Cardiac fibroblast (primary cell): ENCODE data around the gene NKX1-2.
"Not testable (repeated sequence)": the region's sequence is repeated elsewhere in the genome, so short reads cannot be mapped to it uniquely, and the experiment has no call there.

ENCODE experiments used
- DNase-seq, 2 donors: peaks; one replicate each; pipeline versions ENCODE4 v3.0.0 to v3.0.0-alpha.2; 2010; ENCODE audit warnings: low read depth in 2 of 2
- H3K4me3 ChIP-seq, 2 donors: replicated peaks in 1 of 2; 1 replicate in 1 of 2; 2 replicates in 1 of 2; pipeline ENCODE4 v1.5.1; 2011; ENCODE audit warnings: low read depth in 2 of 2, low read length in 2 of 2, mild to moderate bottlenecking in 2 of 2, moderate library complexity in 1 of 2
- TF ChIP-seq, protein P1 (sequence below): IDR thresholded peaks from one replicate; pipeline ENCODE4 v1.5.1; 2011; ENCODE audit warnings: low read depth, mild to moderate bottlenecking, low read length, inconsistent platforms

The NKX1-2 gene

DNA sequence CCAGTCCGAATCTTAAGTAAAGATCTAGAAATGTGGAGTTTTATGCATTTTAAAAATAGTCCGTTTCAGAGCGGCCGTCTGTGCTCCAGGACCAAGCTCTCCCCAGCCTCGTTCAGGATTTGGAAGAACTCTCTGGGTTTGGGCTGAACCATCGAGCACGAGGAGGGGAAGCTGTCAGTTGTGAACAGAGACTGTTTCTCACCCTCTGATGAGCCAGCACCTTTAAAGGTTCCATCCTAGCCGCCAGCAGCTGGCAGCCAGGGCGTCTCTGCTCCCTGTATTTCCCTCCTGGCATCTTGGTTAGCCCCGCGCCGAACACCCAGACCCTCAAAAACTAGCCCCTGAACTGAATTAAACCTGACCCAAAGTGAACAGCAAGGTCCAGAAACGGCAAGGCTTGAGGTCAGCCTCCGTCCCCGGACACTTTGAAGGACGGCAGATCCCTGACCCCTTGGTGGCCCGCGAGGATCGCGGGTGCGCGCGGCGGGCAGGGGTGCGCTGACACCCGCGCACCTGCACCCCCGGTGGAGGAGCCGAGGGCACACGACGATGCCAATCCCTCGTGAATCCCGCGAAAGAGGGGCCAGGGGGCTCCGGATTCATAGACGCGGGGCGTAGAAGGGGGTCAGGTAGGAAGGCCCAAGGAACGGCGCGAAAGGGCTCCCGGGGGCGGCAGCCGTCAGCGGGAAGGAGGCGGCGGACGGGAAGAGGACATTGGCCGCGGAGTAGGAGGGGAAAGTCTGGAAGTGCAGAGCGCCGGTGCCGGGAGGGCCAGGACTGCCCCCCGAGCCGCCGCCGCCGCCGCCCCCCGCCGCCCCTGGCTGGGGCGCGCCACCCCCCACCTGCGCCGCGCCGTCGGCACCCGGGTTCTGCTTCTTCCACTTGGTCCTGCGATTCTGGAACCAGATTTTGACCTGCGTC lies 2.7 kb downstream of the NKX1-2 start:
- TF ChIP-seq, protein P1, sequence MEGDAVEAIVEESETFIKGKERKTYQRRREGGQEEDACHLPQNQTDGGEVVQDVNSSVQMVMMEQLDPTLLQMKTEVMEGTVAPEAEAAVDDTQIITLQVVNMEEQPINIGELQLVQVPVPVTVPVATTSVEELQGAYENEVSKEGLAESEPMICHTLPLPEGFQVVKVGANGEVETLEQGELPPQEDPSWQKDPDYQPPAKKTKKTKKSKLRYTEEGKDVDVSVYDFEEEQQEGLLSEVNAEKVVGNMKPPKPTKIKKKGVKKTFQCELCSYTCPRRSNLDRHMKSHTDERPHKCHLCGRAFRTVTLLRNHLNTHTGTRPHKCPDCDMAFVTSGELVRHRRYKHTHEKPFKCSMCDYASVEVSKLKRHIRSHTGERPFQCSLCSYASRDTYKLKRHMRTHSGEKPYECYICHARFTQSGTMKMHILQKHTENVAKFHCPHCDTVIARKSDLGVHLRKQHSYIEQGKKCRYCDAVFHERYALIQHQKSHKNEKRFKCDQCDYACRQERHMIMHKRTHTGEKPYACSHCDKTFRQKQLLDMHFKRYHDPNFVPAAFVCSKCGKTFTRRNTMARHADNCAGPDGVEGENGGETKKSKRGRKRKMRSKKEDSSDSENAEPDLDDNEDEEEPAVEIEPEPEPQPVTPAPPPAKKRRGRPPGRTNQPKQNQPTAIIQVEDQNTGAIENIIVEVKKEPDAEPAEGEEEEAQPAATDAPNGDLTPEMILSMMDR: no peak
- no peak overlapping the region for H3K4me3 ChIP-seq
- no peak for DNase-seq

DNA sequence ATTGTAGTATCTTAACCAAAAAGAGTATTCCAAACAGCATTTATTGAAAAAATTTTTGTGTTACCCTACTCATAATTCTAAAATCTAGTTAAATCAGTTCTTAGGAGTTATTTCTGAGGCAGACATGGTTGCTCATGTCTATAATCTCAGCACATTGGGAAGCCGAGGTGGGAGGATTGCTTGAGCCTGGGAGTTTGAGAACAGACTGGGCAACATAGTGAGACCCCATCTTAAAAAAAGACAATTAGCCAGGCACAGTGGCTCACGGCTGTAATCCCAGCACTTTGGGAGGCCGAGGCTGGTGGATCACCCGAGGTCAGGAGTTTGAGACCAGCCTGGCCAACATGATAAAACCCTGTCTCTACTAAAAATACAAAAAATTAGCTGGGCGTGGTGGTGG lies 8.1 kb downstream of the NKX1-2 start:
- not testable (repeated sequence) for H3K4me3 ChIP-seq, DNase-seq

DNA sequence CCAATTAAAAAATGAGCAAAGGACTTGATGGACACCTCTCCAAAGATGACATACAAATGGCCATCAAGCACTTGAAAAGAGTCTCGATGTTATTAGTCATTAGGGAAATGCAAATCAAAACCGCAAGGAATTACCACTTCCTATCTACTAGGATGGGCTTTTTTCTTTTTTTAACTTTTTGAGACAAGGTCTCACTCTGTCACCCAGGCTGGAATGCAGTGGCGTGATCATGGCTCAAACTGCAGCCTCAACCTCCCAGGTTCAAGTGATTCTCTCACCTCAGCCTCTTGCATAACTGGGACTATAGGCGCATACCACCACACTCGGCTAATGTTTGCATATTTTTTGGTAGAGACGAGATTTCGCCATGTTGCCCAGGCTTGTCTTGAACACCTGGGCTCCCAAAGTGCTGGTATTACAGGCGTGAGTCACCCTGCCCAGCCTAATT lies 13.6 kb downstream of the NKX1-2 start:
- no peak for DNase-seq
- TF ChIP-seq, protein P1: no peak
- H3K4me3 ChIP-seq: no peak overlapping the region

DNA sequence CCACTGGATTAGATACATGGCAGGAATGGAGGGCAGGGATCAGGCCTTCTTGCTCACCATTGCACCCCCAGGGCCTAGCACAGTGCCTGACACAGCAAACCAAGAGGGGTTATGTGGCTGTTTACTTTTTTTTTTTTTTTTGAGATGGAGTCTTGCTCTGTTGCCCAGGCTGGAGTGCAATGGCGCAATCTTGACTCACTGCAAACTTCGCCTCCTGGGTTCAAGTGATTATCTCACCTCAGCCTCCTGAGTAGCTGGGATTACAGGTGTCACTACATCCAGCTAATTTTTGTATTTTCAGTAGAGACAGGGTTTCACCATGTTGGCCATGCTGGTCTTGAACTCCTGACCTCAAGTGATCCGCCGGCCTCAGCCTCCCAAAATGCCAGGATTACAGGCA lies 14.2 kb downstream of the NKX1-2 start:
- DNase-seq, H3K4me3 ChIP-seq: not testable (repeated sequence)

DNA sequence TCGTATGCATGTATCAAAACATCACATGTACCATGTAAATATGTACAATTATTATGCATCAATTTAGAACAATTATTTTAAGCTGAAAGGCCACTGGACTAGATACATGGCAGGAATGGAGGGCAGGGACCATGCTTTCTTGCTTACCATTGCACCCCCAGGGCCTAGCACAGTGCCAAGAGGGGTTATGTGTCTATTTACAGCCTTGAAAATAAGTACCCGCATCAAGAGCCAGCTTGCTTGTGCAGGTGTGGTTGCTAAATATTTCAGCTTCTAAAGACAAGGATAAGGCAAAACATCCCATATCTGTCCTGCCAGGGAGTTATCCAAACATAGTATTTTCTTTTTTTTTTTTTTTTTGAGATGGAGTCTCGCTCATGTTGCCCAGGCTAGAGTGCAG lies 16.4 kb downstream of the NKX1-2 start:
- no peak overlapping the region for H3K4me3 ChIP-seq
- DNase-seq: no peak
- TF ChIP-seq, protein P1: no peak

DNA sequence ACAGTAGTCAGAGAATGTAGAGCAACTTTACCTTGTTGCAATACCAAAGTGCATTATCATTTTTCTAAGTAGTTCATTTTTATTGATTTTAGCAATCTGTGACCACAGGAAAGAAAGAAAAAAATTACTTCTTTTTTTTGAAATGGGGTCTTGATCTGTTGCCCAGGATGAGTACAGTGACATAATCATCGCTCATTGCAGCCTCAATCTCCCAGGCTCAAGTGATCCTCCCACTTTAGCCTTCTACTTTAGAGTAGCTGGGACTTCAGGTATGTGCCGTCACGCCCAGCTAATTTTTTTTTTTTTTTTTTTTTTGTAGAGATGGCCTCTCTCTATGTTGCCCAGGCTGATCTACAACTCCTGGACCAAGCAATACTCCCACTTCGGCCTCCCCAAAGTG lies 19.8 kb downstream of the NKX1-2 start:
- H3K4me3 ChIP-seq: no peak overlapping the region
- DNase-seq: no peak
- TF ChIP-seq, protein P1: no peak

DNA sequence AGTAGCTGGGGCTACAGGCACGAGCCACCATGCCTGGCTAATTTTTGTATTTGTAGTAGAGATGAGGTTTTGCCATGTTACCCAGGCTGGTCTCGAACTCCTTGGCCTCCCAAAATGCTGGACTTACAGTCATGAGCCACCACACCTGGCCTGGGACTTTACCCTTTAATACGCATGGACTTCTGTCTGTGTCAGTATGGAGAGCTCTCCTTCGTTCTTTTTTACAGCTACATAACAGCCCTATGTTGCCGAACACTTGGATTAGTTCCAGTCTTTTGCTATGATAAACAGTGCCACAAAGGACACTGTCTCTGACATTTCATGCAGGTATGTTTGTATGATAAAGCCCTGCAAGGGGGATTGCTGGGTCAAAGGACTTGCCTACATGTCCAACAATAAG lies 20.3 kb downstream of the NKX1-2 start:
- no peak for DNase-seq
- H3K4me3 ChIP-seq: no peak overlapping the region
- TF ChIP-seq, protein P1: no peak

DNA sequence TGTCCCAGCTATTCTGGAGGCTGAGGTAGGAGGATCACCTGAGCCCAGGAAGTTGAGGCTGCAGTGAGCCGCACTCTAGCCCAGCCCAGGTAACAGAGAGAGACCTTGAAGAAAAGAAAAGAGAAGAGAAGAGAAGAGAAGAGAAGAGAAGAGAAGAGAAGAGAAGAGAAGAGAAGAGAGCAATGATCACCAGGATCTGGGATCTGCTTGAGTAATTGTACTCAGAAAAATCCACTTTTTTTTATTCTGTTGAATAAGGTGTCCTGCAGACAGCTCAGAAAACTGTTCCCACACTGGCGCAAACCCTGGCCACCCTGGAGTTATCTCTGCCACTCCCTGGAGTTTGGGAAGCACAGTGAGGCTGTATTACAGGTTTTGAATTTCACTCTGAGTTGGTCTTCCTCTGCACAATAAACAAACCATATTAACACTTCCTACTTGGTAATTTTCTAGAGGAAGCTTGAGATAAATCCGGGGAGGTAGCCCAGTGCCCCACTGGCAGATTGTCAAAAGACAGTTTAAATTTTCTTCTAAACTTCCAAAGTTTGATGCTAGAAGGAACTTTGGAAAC lies 21.5 kb downstream of the NKX1-2 start:
- TF ChIP-seq, protein P1: no peak
- no peak overlapping the region for H3K4me3 ChIP-seq
- no peak for DNase-seq
